K562 (cell line): ENCODE data around the gene PBXIP1. TPM values are rescaled to one million over a fixed set of nuclear protein-coding genes. Genes with fewer than 3 reads are reported as not detected.

ENCODE experiments used
- HEY1 ChIP-seq: fragments of 250-450 bp; sonication (Bioruptor Pico); IDR thresholded peaks from 2 replicates; pipeline ENCODE4 v1.5.0; 2020; ENCODE audit warnings: mild to moderate bottlenecking, moderate library complexity, borderline replicate concordance
- MCM5 ChIP-seq: fragments of 450-650 bp; IDR thresholded peaks from 2 replicates; pipeline ENCODE4 v1.6.1; 2016; ENCODE audit warnings: low read depth
- MYC ChIP-seq, 2 experiments: fragments of 250-450 bp in 1 of 2; sonication (Bioruptor Pico) in 1 of 2; IDR thresholded peaks; 2 replicates each; pipeline versions ENCODE4 v1.5.1 to v1.6.1; 2012 to 2021; ENCODE audit warnings: low read depth in 2 of 2, borderline replicate concordance in 1 of 2, improper control_type of control experiment in 1 of 2, low read length in 1 of 2, mild to moderate bottlenecking in 1 of 2, moderate library complexity in 1 of 2
- POLR2AphosphoS5 ChIP-seq: IDR thresholded peaks from 2 replicates; pipeline ENCODE4 v1.6.1; 2011; ENCODE audit warnings: mild to moderate bottlenecking, low read depth, low read length, moderate library complexity; ENCODE audit not compliant: control insufficient read depth, insufficient read depth
- ZNF780A ChIP-seq: fragments of 250-450 bp; sonication (Bioruptor Pico); IDR thresholded peaks from 2 replicates; pipeline ENCODE4 v1.5.0; 2021; ENCODE audit warnings: mild to moderate bottlenecking
- polyA plus RNA-seq, 8 experiments: library from polyadenylated mRNA; depleted of rRNA in 4 of 8; stranded (reverse) in 5 of 8; unstranded in 3 of 8; fragments of >200 nt; fragmentation: Nextera tagmentation in 2 of 8; fragmentation: Illumina TruSeq in 1 of 8; extraction: Ambion mirVana in 2 of 8; extraction: Trizol in 1 of 8; gene quantifications; 2 replicates each; pipeline versions ENCODE4 v1.2.1 to v1.2.3, GENCODE V29; 2011 to 2014; ENCODE audit warnings: inconsistent platforms in 1 of 8, missing spikeins in 1 of 8
- total RNA-seq, 7 experiments: library from RNA; depleted of rRNA in 6 of 7; stranded (reverse); fragments of >200 nt in 6 of 7; fragmentation: Illumina TruSeq in 2 of 7; extraction: Trizol in 2 of 7; gene quantifications; 2 replicates each; pipeline versions ENCODE4 v1.2.1 to v1.2.3, GENCODE V29; 2011 to 2021; ENCODE audit warnings: low replicate concordance in 1 of 7
- TF ChIP-seq, protein P1 (sequence below), 2 experiments: fragments of 450-650 bp; formaldehyde crosslinking in 1 of 2; IDR thresholded peaks; 2 replicates each; pipeline versions ENCODE4 v1.4.0 to v1.6.1; 2014 to 2020; ENCODE audit warnings: mild to moderate bottlenecking in 2 of 2, borderline replicate concordance in 1 of 2, low read depth in 1 of 2
- TF ChIP-seq, protein P2 (sequence below): sonication (generic); formaldehyde crosslinking; IDR thresholded peaks from 2 replicates; pipeline ENCODE4 v1.8.1; 2022; ENCODE audit warnings: missing genetic modification reagents
- TF ChIP-seq, protein P3 (sequence below): fragments of 450-650 bp; IDR thresholded peaks from 2 replicates; pipeline ENCODE4 v1.7.0; 2016; ENCODE audit warnings: borderline replicate concordance
- TF ChIP-seq, protein P4 (sequence below): sonication (generic); formaldehyde crosslinking; IDR thresholded peaks from 2 replicates; pipeline ENCODE4 v1.8.1; 2022; ENCODE audit warnings: missing genetic modification reagents
- TF ChIP-seq, protein P5 (sequence below), 2 experiments: fragments of 450-650 bp; conservative IDR thresholded peaks; 2 replicates each; pipeline ENCODE4 v1.6.1; 2017; ENCODE audit warnings: mild to moderate bottlenecking in 2 of 2, moderate library complexity in 2 of 2

The PBXIP1 gene
- total and polyA plus RNA-seq, 9 of the 15 experiments (the other 6 are each of a cell fraction or from before 2014, with no cell fraction given) = 0.13 to 8.3 (median 5.8) TPM

DNA sequence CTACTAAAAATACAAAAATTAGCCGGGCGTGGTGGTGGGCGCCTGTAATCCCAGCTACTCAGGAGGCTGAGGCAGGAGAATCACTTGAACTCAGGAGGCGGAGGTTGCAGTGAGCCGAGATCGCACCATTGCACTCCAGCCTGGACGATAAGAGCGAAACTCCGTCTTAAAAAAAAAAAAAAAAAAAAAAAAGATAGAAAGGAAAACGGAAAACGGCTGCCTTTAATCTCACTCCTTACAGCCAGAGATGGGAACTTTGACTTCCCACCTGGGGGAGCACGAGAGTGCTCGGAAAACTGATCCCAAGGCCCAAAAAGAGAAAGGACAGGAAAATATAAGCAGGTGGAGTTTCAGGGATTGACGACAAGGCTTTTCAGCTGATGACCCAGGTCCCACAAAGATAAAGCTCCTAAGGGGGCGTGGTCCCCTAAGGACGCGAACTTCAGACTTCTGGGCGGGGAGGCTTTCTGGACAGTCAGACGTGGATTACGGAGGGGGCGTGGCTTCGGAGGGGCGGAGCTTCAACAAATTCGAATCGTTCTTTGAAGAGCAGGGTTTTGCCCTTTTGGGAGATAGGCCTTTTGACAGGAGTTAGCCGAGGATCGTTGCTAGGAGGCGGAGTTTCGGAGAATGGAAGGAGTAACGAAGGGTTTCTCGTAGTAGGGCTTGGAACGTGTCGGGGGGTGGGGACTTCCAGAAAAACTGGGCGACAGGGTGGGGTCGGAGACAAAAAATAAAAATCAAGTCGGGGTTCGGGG lies 17.6 kb upstream of the PBXIP1 start (continued):
- TF ChIP-seq, protein P1, sequence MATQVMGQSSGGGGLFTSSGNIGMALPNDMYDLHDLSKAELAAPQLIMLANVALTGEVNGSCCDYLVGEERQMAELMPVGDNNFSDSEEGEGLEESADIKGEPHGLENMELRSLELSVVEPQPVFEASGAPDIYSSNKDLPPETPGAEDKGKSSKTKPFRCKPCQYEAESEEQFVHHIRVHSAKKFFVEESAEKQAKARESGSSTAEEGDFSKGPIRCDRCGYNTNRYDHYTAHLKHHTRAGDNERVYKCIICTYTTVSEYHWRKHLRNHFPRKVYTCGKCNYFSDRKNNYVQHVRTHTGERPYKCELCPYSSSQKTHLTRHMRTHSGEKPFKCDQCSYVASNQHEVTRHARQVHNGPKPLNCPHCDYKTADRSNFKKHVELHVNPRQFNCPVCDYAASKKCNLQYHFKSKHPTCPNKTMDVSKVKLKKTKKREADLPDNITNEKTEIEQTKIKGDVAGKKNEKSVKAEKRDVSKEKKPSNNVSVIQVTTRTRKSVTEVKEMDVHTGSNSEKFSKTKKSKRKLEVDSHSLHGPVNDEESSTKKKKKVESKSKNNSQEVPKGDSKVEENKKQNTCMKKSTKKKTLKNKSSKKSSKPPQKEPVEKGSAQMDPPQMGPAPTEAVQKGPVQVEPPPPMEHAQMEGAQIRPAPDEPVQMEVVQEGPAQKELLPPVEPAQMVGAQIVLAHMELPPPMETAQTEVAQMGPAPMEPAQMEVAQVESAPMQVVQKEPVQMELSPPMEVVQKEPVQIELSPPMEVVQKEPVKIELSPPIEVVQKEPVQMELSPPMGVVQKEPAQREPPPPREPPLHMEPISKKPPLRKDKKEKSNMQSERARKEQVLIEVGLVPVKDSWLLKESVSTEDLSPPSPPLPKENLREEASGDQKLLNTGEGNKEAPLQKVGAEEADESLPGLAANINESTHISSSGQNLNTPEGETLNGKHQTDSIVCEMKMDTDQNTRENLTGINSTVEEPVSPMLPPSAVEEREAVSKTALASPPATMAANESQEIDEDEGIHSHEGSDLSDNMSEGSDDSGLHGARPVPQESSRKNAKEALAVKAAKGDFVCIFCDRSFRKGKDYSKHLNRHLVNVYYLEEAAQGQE (IDR thresholded peaks at IDR 0.05; ENCODE audit: borderline replicate concordance) = no peak; the same call in 1 of the 2 replicates
- TF ChIP-seq, protein P1 (CRISPR knock-in tag; IDR thresholded peaks at IDR 0.05; ENCODE audit: low read depth) = no peak
- TF ChIP-seq ZNF780A (CRISPR knock-in tag) = no peak
- TF ChIP-seq MYC (IDR thresholded peaks at IDR 0.05; ENCODE audit: low read depth, low read length) = peak; percentile 28; the same call in 1 of the 2 replicates
- no peak for TF ChIP-seq MYC (CRISPR knock-in tag; IDR thresholded peaks at IDR 0.05; ENCODE audit: borderline replicate concordance, low read depth)
- no peak for TF ChIP-seq MCM5
- no peak for TF ChIP-seq HEY1 (CRISPR knock-in tag)
- TF ChIP-seq, protein P2, sequence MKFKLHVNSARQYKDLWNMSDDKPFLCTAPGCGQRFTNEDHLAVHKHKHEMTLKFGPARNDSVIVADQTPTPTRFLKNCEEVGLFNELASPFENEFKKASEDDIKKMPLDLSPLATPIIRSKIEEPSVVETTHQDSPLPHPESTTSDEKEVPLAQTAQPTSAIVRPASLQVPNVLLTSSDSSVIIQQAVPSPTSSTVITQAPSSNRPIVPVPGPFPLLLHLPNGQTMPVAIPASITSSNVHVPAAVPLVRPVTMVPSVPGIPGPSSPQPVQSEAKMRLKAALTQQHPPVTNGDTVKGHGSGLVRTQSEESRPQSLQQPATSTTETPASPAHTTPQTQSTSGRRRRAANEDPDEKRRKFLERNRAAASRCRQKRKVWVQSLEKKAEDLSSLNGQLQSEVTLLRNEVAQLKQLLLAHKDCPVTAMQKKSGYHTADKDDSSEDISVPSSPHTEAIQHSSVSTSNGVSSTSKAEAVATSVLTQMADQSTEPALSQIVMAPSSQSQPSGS (CRISPR knock-in tag) = no peak
- peak; percentile 85 for TF ChIP-seq POLR2AphosphoS5
- TF ChIP-seq, protein P3, sequence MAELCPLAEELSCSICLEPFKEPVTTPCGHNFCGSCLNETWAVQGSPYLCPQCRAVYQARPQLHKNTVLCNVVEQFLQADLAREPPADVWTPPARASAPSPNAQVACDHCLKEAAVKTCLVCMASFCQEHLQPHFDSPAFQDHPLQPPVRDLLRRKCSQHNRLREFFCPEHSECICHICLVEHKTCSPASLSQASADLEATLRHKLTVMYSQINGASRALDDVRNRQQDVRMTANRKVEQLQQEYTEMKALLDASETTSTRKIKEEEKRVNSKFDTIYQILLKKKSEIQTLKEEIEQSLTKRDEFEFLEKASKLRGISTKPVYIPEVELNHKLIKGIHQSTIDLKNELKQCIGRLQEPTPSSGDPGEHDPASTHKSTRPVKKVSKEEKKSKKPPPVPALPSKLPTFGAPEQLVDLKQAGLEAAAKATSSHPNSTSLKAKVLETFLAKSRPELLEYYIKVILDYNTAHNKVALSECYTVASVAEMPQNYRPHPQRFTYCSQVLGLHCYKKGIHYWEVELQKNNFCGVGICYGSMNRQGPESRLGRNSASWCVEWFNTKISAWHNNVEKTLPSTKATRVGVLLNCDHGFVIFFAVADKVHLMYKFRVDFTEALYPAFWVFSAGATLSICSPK = peak; percentile 70; the same call in 1 of the 2 replicates
- TF ChIP-seq, protein P4, sequence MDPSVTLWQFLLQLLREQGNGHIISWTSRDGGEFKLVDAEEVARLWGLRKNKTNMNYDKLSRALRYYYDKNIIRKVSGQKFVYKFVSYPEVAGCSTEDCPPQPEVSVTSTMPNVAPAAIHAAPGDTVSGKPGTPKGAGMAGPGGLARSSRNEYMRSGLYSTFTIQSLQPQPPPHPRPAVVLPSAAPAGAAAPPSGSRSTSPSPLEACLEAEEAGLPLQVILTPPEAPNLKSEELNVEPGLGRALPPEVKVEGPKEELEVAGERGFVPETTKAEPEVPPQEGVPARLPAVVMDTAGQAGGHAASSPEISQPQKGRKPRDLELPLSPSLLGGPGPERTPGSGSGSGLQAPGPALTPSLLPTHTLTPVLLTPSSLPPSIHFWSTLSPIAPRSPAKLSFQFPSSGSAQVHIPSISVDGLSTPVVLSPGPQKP (CRISPR knock-in tag) = no peak
- TF ChIP-seq, protein P5, sequence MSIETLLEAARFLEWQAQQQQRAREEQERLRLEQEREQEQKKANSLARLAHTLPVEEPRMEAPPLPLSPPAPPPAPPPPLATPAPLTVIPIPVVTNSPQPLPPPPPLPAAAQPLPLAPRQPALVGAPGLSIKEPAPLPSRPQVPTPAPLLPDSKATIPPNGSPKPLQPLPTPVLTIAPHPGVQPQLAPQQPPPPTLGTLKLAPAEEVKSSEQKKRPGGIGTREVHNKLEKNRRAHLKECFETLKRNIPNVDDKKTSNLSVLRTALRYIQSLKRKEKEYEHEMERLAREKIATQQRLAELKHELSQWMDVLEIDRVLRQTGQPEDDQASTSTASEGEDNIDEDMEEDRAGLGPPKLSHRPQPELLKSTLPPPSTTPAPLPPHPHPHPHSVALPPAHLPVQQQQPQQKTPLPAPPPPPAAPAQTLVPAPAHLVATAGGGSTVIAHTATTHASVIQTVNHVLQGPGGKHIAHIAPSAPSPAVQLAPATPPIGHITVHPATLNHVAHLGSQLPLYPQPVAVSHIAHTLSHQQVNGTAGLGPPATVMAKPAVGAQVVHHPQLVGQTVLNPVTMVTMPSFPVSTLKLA (conservative IDR thresholded peaks at IDR 0.05) = peak in 1 of 2 experiments; percentile 65; a peak in 3 of 4 replicates
